Vagina (tissue), 2 donors: ENCODE results near the gene PTPRN2.

ENCODE experiments used
- CTCF ChIP-seq, 3 experiments: fragments of 450-650 bp in 2 of 3; fragments of 200-600 bp in 1 of 3; sonication (generic) in 1 of 3; IDR thresholded peaks; one replicate each; pipeline ENCODE4 v1.5.1; 2017 to 2019; ENCODE audit warnings: antibody characterized with exemption in 3 of 3, mild to moderate bottlenecking in 2 of 3, moderate library complexity in 2 of 3
- POLR2A ChIP-seq, 2 donors: fragments of 450-650 bp; IDR thresholded peaks; one replicate each; pipeline ENCODE4 v1.6.1; 2017; ENCODE audit warnings: antibody characterized with exemption in 2 of 2, mild to moderate bottlenecking in 2 of 2, moderate library complexity in 2 of 2
- POLR2AphosphoS5 ChIP-seq, 2 donors: sonication (generic); formaldehyde crosslinking; IDR thresholded peaks; one replicate each; pipeline ENCODE4 v1.9.0; 2017; ENCODE audit warnings: antibody characterized with exemption in 2 of 2, mild to moderate bottlenecking in 2 of 2, low read depth in 1 of 2; ENCODE audit not compliant: insufficient read depth in 1 of 2

GRCh38 chr7:158024351-158024715, 563.3 kb downstream of the PTPRN2 start:
- TF ChIP-seq CTCF (IDR thresholded peaks at IDR 0.05), result no peak
- TF ChIP-seq POLR2AphosphoS5 (IDR thresholded peaks at IDR 0.05; ENCODE audit: insufficient read depth in 1 of 2, low read depth in 1 of 2), result no peak
- TF ChIP-seq POLR2A (IDR thresholded peaks at IDR 0.05), result no peak
